Activated naive CD8-positive, alpha-beta T cell (primary cell): ENCODE data around the gene PSEN2.
"Not testable (repeated sequence)": the region's sequence is repeated elsewhere in the genome, so short reads cannot be mapped to it uniquely, and the experiment has no call there.

Experiments
- H3K27ac Mint-ChIP-seq: one replicate; pipeline ENCODE4 v1.8.0; 2021; ENCODE audit warnings: mixed read lengths
- H3K27me3 Mint-ChIP-seq: one replicate; pipeline ENCODE4 v1.8.0; 2021; ENCODE audit warnings: mixed read lengths
- H3K36me3 Mint-ChIP-seq: one replicate; pipeline ENCODE4 v1.8.0; 2021; ENCODE audit warnings: mixed read lengths
- H3K4me1 Mint-ChIP-seq: one replicate; pipeline ENCODE4 v1.8.0; 2021; ENCODE audit warnings: low read depth, mixed read lengths
- H3K4me3 Mint-ChIP-seq: one replicate; pipeline ENCODE4 v1.8.0; 2021; ENCODE audit warnings: mild to moderate bottlenecking, mixed read lengths
- H3K9me3 Mint-ChIP-seq: one replicate; pipeline ENCODE4 v1.8.0; 2021; ENCODE audit warnings: low read depth, mixed read lengths

Gene PSEN2

GRCh38 chr1:226870401-226871279 lies at the start of gene PSEN2:
Gene PSEN2, plus strand, starts transcription at chr1:226870616. Its CDS starts 11,292 bp downstream, at chr1:226881908.
- Mint-ChIP-seq H3K4me1 (peaks cover 6% of the 10 kb centered on the region), H3K9me3 (no peaks in the 10 kb centered on the region), H3K27ac (peak within 1 kb of the TSS; percentile 37), H3K4me3 (peak within 1 kb of the TSS; percentile 84), H3K27me3 (peaks cover 2% of the 10 kb centered on the region), H3K36me3 (no peaks in the 10 kb centered on the region)

- H3K4me3 Mint-ChIP-seq = no peak overlapping the region
- no peaks in the 10 kb centered on the region for H3K27me3 Mint-ChIP-seq
- H3K36me3 Mint-ChIP-seq = no peaks in the 10 kb centered on the region
- peaks cover 16% of the 10 kb centered on the region for H3K4me1 Mint-ChIP-seq
- H3K9me3 Mint-ChIP-seq = no peaks in the 10 kb centered on the region
- no peak overlapping the region for H3K27ac Mint-ChIP-seq
These were observed 49.3 kb upstream of the PSEN2 start for GRCh38 chr1:226820941-226821718.

- Mint-ChIP-seq H3K27me3 (no peaks in the 10 kb centered on the region), H3K36me3 (no peaks in the 10 kb centered on the region), H3K4me1 (peaks cover 14% of the 10 kb centered on the region), H3K4me3 (no peak overlapping the region), H3K27ac (no peak overlapping the region), H3K9me3 (no peaks in the 10 kb centered on the region)
These were observed 48.7 kb upstream of the PSEN2 start for GRCh38 chr1:226821719-226822085.

- Mint-ChIP-seq H3K27ac (peak overlapping the region; percentile 12), H3K4me3 (no peak overlapping the region), H3K36me3 (no peaks in the 10 kb centered on the region), H3K4me1 (peaks cover 30% of the 10 kb centered on the region), H3K9me3 (no peaks in the 10 kb centered on the region), H3K27me3 (no peaks in the 10 kb centered on the region)
These were observed 46.8 kb upstream of the PSEN2 start for GRCh38 chr1:226823643-226824042.

- Mint-ChIP-seq H3K36me3 (no peaks in the 10 kb centered on the region), H3K9me3 (no peaks in the 10 kb centered on the region), H3K27me3 (no peaks in the 10 kb centered on the region), H3K27ac (peak overlapping the region; percentile 47), H3K4me1 (peaks cover 30% of the 10 kb centered on the region), H3K4me3 (no peak overlapping the region)
These were observed 45.2 kb upstream of the PSEN2 start for GRCh38 chr1:226825037-226825745.

- no peak overlapping the region for H3K27ac Mint-ChIP-seq
- H3K4me1 Mint-ChIP-seq = peaks cover 31% of the 10 kb centered on the region
- no peak overlapping the region for H3K4me3 Mint-ChIP-seq
- no peaks in the 10 kb centered on the region for H3K36me3 Mint-ChIP-seq
- H3K27me3 Mint-ChIP-seq = no peaks in the 10 kb centered on the region
- no peaks in the 10 kb centered on the region for H3K9me3 Mint-ChIP-seq
These were observed 44.7 kb upstream of the PSEN2 start for GRCh38 chr1:226825746-226826100.

GRCh38 chr1:226826479-226827261 lies 43.7 kb upstream of the PSEN2 start:
- H3K27ac Mint-ChIP-seq = peak overlapping the region; percentile 96
- no peak overlapping the region for H3K4me3 Mint-ChIP-seq
- H3K36me3 Mint-ChIP-seq = no peaks in the 10 kb centered on the region
- H3K4me1 Mint-ChIP-seq = peaks cover 33% of the 10 kb centered on the region
- H3K9me3 Mint-ChIP-seq = no peaks in the 10 kb centered on the region
- no peaks in the 10 kb centered on the region for H3K27me3 Mint-ChIP-seq

GRCh38 chr1:226827458-226827857 lies 43.0 kb upstream of the PSEN2 start:
- Mint-ChIP-seq H3K4me1 (peaks cover 33% of the 10 kb centered on the region), H3K27ac (peak overlapping the region; percentile 96), H3K9me3 (no peaks in the 10 kb centered on the region), H3K4me3 (peak overlapping the region; percentile 72), H3K36me3 (no peaks in the 10 kb centered on the region), H3K27me3 (no peaks in the 10 kb centered on the region)

- no peaks in the 10 kb centered on the region for H3K9me3 Mint-ChIP-seq
- no peaks in the 10 kb centered on the region for H3K27me3 Mint-ChIP-seq
- H3K4me1 Mint-ChIP-seq = peaks cover 33% of the 10 kb centered on the region
- H3K4me3 Mint-ChIP-seq = peak overlapping the region; percentile 72
- no peaks in the 10 kb centered on the region for H3K36me3 Mint-ChIP-seq
- peak overlapping the region; percentile 96 for H3K27ac Mint-ChIP-seq
These were observed 42.4 kb upstream of the PSEN2 start for GRCh38 chr1:226827968-226828513.

GRCh38 chr1:226829105-226829504 lies 41.3 kb upstream of the PSEN2 start:
- Mint-ChIP-seq H3K4me1 (peaks cover 31% of the 10 kb centered on the region), H3K4me3 (no peak overlapping the region), H3K9me3 (no peaks in the 10 kb centered on the region), H3K36me3 (peaks cover 2% of the 10 kb centered on the region), H3K27ac (no peak overlapping the region), H3K27me3 (no peaks in the 10 kb centered on the region)

GRCh38 chr1:226831953-226832352 lies 38.5 kb upstream of the PSEN2 start:
- Mint-ChIP-seq H3K36me3 (peaks cover 2% of the 10 kb centered on the region), H3K27ac (no peak overlapping the region), H3K4me1 (peaks cover 17% of the 10 kb centered on the region), H3K9me3 (peaks cover 6% of the 10 kb centered on the region), H3K4me3 (no peak overlapping the region), H3K27me3 (no peaks in the 10 kb centered on the region)

GRCh38 chr1:226832613-226833012 lies 37.8 kb upstream of the PSEN2 start:
- H3K4me3 Mint-ChIP-seq = no peak overlapping the region
- no peak overlapping the region for H3K27ac Mint-ChIP-seq
- no peaks in the 10 kb centered on the region for H3K27me3 Mint-ChIP-seq
- peaks cover 10% of the 10 kb centered on the region for H3K4me1 Mint-ChIP-seq
- peaks cover 6% of the 10 kb centered on the region for H3K9me3 Mint-ChIP-seq
- H3K36me3 Mint-ChIP-seq = peaks cover 2% of the 10 kb centered on the region

GRCh38 chr1:226834179-226834578 lies 36.2 kb upstream of the PSEN2 start:
- H3K36me3 Mint-ChIP-seq, H3K4me3 Mint-ChIP-seq, H3K9me3 Mint-ChIP-seq, H3K27me3 Mint-ChIP-seq, H3K4me1 Mint-ChIP-seq, H3K27ac Mint-ChIP-seq: not testable (repeated sequence)

- not testable (repeated sequence) for H3K9me3 Mint-ChIP-seq, H3K36me3 Mint-ChIP-seq, H3K27me3 Mint-ChIP-seq, H3K27ac Mint-ChIP-seq, H3K4me3 Mint-ChIP-seq, H3K4me1 Mint-ChIP-seq
These were observed 35.0 kb upstream of the PSEN2 start for GRCh38 chr1:226835396-226835795.
